Prostate gland (tissue), 2 donors: ENCODE data around the gene KRTAP5-7.

Experiments used
- POLR2A ChIP-seq: fragments of 450-650 bp; IDR thresholded peaks from one replicate; pipeline ENCODE4 v1.6.1; 2016; ENCODE audit warnings: antibody characterized with exemption, mild to moderate bottlenecking
- TF ChIP-seq, protein P1 (sequence below), 4 experiments: fragments of 200-600 bp in 2 of 4; fragments of 450-650 bp in 2 of 4; sonication (generic) in 2 of 4; IDR thresholded peaks; 1 replicate in 3 of 4; 2 replicates in 1 of 4; pipeline ENCODE4 v1.5.1; 2016 to 2019; ENCODE audit warnings: antibody characterized with exemption in 4 of 4, mild to moderate bottlenecking in 2 of 4, moderate library complexity in 2 of 4

DNA sequence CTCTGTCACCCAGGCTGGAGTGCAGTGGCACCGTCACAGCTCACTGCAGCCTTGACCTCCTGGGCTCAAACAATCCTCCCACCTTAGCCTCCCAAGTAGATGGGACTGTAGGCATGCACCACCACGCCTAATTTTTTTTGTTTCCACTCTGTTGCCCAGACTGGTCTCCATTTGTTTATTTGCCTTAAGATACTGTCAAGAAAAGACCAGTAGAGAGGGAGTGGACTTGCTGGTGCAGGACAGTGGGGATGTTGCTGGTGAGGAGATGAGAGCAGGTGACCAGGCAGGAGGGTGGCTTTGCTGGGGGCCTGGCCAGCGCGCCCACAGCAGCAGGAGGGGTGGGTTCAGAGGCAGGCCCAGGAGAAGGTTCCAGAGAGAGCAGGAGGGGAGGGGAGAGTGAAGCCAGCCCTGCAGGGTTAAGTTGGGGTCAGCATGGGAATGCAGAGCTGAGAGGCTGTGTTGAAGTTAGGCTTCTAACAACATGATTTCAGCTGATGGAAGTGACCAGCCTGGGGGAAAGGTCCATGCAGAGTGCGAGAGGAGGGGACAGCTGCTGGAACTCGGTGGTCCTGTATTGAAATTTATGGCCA lies 38.3 kb upstream of the KRTAP5-7 start:
- TF ChIP-seq, protein P1, sequence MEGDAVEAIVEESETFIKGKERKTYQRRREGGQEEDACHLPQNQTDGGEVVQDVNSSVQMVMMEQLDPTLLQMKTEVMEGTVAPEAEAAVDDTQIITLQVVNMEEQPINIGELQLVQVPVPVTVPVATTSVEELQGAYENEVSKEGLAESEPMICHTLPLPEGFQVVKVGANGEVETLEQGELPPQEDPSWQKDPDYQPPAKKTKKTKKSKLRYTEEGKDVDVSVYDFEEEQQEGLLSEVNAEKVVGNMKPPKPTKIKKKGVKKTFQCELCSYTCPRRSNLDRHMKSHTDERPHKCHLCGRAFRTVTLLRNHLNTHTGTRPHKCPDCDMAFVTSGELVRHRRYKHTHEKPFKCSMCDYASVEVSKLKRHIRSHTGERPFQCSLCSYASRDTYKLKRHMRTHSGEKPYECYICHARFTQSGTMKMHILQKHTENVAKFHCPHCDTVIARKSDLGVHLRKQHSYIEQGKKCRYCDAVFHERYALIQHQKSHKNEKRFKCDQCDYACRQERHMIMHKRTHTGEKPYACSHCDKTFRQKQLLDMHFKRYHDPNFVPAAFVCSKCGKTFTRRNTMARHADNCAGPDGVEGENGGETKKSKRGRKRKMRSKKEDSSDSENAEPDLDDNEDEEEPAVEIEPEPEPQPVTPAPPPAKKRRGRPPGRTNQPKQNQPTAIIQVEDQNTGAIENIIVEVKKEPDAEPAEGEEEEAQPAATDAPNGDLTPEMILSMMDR (IDR thresholded peaks at IDR 0.05), result no peak
- TF ChIP-seq POLR2A, result no peak
